B cell (primary cell): ENCODE measurements around the gene ANKRD52.

ENCODE experiments used
- CTCF ChIP-seq: fragments of 200-600 bp; IDR thresholded peaks from one replicate; pipeline ENCODE4 v1.8.0; 2022; ENCODE audit warnings: antibody characterized with exemption, mild to moderate bottlenecking
- EZH2 ChIP-seq: IDR thresholded peaks from 2 replicates; pipeline ENCODE4 v1.6.1; 2012; ENCODE audit warnings: borderline replicate concordance, low read depth, mild to moderate bottlenecking, moderate library complexity, low read length; ENCODE audit not compliant: insufficient read depth, poor library complexity, severe bottlenecking

- TF ChIP-seq CTCF: no peak
- no peak for TF ChIP-seq EZH2
These were observed 36.9 kb downstream of the ANKRD52 start for GRCh38 chr12:56221232-56221756.
